Activated CD8-positive, alpha-beta memory T cell treated with anti-CD3 and anti-CD28 coated beads, Interleukin-2, amount 50 U/mL, for 48 hours (primary cell): ENCODE results near the gene SFXN5.

ENCODE experiments used
- DNase-seq: peaks from one replicate; pipeline ENCODE4 v3.0.0-alpha.2; 2020

Gene SFXN5

GRCh38 chr2:73043929-73044832, 27.3 kb downstream of the SFXN5 start:
- DNase-seq, result no peak

GRCh38 chr2:73043276-73043675, 28.2 kb downstream of the SFXN5 start:
- no peak for DNase-seq

- DNase-seq, result no peak
Observed at GRCh38 chr2:73037947-73038585, 33.4 kb downstream of the SFXN5 start.

GRCh38 chr2:73036766-73037165, 34.7 kb downstream of the SFXN5 start:
- DNase-seq, result no peak

- no peak for DNase-seq
Observed at GRCh38 chr2:73035899-73036711, 35.4 kb downstream of the SFXN5 start.

GRCh38 chr2:73034661-73035375, 36.7 kb downstream of the SFXN5 start:
- no peak for DNase-seq

GRCh38 chr2:73033766-73034381, 37.6 kb downstream of the SFXN5 start:
- DNase-seq, result no peak

GRCh38 chr2:73033142-73033765, 38.3 kb downstream of the SFXN5 start:
- no peak for DNase-seq

GRCh38 chr2:73032702-73033097, 38.8 kb downstream of the SFXN5 start:
- DNase-seq, result no peak

- DNase-seq, result no peak
Observed at GRCh38 chr2:73031725-73032701, 39.5 kb downstream of the SFXN5 start.

- no peak for DNase-seq
Observed at GRCh38 chr2:73031095-73031678, 40.3 kb downstream of the SFXN5 start.

GRCh38 chr2:73028841-73029240, 42.7 kb downstream of the SFXN5 start:
- no peak for DNase-seq

GRCh38 chr2:73027340-73027739, 44.2 kb downstream of the SFXN5 start:
- no peak for DNase-seq

GRCh38 chr2:73023497-73023896, 48.0 kb downstream of the SFXN5 start:
- no peak for DNase-seq

- DNase-seq, result no peak
Observed at GRCh38 chr2:73022024-73022568, 49.4 kb downstream of the SFXN5 start.

GRCh38 chr2:73021371-73022010, 50.0 kb downstream of the SFXN5 start:
- no peak for DNase-seq

GRCh38 chr2:73020657-73021370, 50.7 kb downstream of the SFXN5 start:
- DNase-seq, result no peak

- no peak for DNase-seq
Observed at GRCh38 chr2:73020306-73020656, 51.2 kb downstream of the SFXN5 start.
